Measurements from ENCODE around the gene NCOR1. TPM values are rescaled to one million over a fixed set of nuclear protein-coding genes. Genes with fewer than 3 reads are reported as not detected.

The NCOR1 gene
- total RNA-seq, 1 experiment from 2014 or later = 124 TPM

GRCh38 chr17:16108871-16109270 is 106.5 kb downstream of the NCOR1 start (continued):
- TF ChIP-seq STAT6 (CRISPR knock-in tag; conservative IDR thresholded peaks at IDR 0.05; ENCODE audit: low read depth) = no peak

GRCh38 chr17:16108386-16108785 is 106.9 kb downstream of the NCOR1 start:
- TF ChIP-seq IRF2 (CRISPR knock-in tag; IDR thresholded peaks at IDR 0.05; ENCODE audit: borderline replicate concordance, low read depth) (no peak), AFF4 (CRISPR knock-in tag; IDR thresholded peaks at IDR 0.05; ENCODE audit: borderline replicate concordance) (no peak), MLX (CRISPR knock-in tag; IDR thresholded peaks at IDR 0.05) (no peak), USF1 (CRISPR knock-in tag; IDR thresholded peaks at IDR 0.05) (no peak), ELF4 (CRISPR knock-in tag; IDR thresholded peaks at IDR 0.05; ENCODE audit: low read depth) (no peak), ZMAT4 (CRISPR knock-in tag; IDR thresholded peaks at IDR 0.05) (no peak), JAZF1 (CRISPR knock-in tag; IDR thresholded peaks at IDR 0.05) (no peak), USF2 (CRISPR knock-in tag; IDR thresholded peaks at IDR 0.05) (no peak), ZNF232 (CRISPR knock-in tag; IDR thresholded peaks at IDR 0.05) (no peak), ZNF671 (CRISPR knock-in tag; IDR thresholded peaks at IDR 0.05) (no peak), ZNF121 (CRISPR knock-in tag; IDR thresholded peaks at IDR 0.05) (no peak), E2F4 (CRISPR knock-in tag; IDR thresholded peaks at IDR 0.05; ENCODE audit: borderline replicate concordance, low read depth) (no peak), CTCF (IDR thresholded peaks at IDR 0.05) (no peak), ATF3 (CRISPR knock-in tag; conservative IDR thresholded peaks at IDR 0.05) (no peak), ARID4B (CRISPR knock-in tag; IDR thresholded peaks at IDR 0.05; ENCODE audit: borderline replicate concordance) (no peak), NFE2L1 (CRISPR knock-in tag; IDR thresholded peaks at IDR 0.05) (no peak), NFYB (CRISPR knock-in tag; conservative IDR thresholded peaks at IDR 0.05; ENCODE audit: low read depth) (no peak), FOXJ3 (CRISPR knock-in tag; IDR thresholded peaks at IDR 0.05; ENCODE audit: borderline replicate concordance) (no peak)
- H3K4me1 Mint-ChIP-seq = no peaks in the 10 kb centered on the region
- CTCF ChIA-PET = no interaction called here
- no peaks in the 10 kb centered on the region for H3K27me3 Mint-ChIP-seq (ENCODE audit: low read depth)
- POLR2A ChIA-PET = no interaction called here
- peaks cover 27% of the 10 kb centered on the region for H3K36me3 Mint-ChIP-seq
- no peaks in the 10 kb centered on the region for H3K9me3 Mint-ChIP-seq
- ATAC-seq = no peak
- DNase-seq (ENCODE audit: low spot score) = no peak
- H3K27ac Mint-ChIP-seq = no peak overlapping the region
- no peak overlapping the region for H3K4me3 Mint-ChIP-seq

Measured in WTC11 (cell line).